ENCODE results near the gene SV2C. TPM values are rescaled to one million over a fixed set of nuclear protein-coding genes. Genes with fewer than 3 reads are reported as not detected.
A peak's percentile ranks its signal among the peaks of the same experiment; 100 is the strongest.

The SV2C gene
- total RNA-seq, 4 donors from 2014 or later = 0.06 to 0.36 (median 0.13) TPM

- TF ChIP-seq CTCF (IDR thresholded peaks at IDR 0.05) = no peak
- no peak for ATAC-seq (ENCODE audit: low FRiP score)
Observed at GRCh38 chr5:76401801-76402250, 318.6 kb downstream of the SV2C start.

DNA sequence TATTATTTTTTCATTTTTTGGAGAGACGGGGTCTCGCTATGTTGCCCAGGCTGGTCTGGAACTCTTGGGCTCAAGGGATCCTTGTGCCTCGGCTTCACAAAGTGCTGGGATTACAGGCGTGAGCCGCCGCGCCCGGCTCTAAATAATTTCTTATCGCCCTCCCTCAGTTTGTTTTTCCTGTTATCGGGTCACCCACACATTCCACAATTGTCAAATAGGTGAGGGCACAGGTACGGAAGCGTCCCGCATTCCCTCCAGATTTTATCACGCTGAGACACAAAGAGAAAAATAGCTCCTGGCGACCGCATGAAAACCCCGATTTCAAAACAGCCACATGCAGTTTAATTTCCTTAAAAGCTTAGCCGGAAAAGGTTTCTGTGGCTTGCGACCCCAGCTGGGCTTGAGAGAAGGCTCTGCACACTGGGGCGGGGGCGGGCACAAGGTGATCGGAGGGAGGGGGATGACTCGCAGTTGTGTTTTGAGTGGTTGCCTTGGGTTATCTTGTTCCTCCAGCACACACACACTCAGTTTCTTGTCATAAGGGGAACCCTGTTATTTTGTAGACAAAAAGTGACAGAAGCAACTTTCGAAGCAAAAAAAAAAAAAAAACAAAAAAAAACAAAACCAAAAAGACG is 319.2 kb downstream of the SV2C start:
- TF ChIP-seq CTCF (IDR thresholded peaks at IDR 0.05) = no peak
- no peak for ATAC-seq (ENCODE audit: low FRiP score)
- DNase-seq (ENCODE audit: low spot score) = no peak

More at GRCh38 chr5:76401801-76402250, 318.6 kb downstream of the SV2C start:
- no peak for DNase-seq (ENCODE audit: low spot score)

- no peak for TF ChIP-seq CTCF (IDR thresholded peaks at IDR 0.05)
- no peak for DNase-seq (ENCODE audit: low spot score)
- peak; percentile 30 for ATAC-seq (ENCODE audit: low FRiP score)
Observed at GRCh38 chr5:76402886-76403765, 319.9 kb downstream of the SV2C start, which contains the start of gene IQGAP2. IQGAP2 (plus strand) TSS chr5:76403285; CDS start chr5:76403546, 261 bp downstream.

Small RNA genes within 50 kb of the gene (small RNA-seq; reads per million reads assigned to genes)
- gene AC113404.2 (not detected), gene RNA5SP186 (not detected)
